ENCODE data around the gene RGS7. TPM values are rescaled to one million over a fixed set of nuclear protein-coding genes. Genes with fewer than 3 reads are reported as not detected.
A peak's percentile ranks its signal among the peaks of the same experiment; 100 is the strongest.

Gene RGS7
- total RNA-seq, 1 experiment from 2014 or later, result 1.5 TPM

- no peak overlapping the region for H3K18ac ChIP-seq (ENCODE audit: insufficient read length, low read depth, low read length)
- Mint-ChIP-seq H3K4me3 (no peak overlapping the region), H3K27ac (peak overlapping the region in 1 of 3 experiments; percentile 4; a peak in 1 of 7 replicates), H3K4me1 (no peaks in the 10 kb centered on the region), H3K27me3 (ENCODE audit: low read depth) (no peaks in the 10 kb centered on the region), H3K36me3 (ENCODE audit: insufficient read depth in 1 of 3, low read depth in 3 of 3) (no peaks in the 10 kb centered on the region), H3K9me3 (no peaks in the 10 kb centered on the region)
- H4K8ac ChIP-seq (replicated peaks; ENCODE audit: insufficient read length, low read depth, low read length), result no peak overlapping the region
- H3K23me2 ChIP-seq (ENCODE audit: insufficient read length, low read depth, low read length, poor library complexity, severe bottlenecking), result no peaks in the 10 kb centered on the region
- H2BK120ac ChIP-seq (ENCODE audit: low read depth, low read length, poor library complexity, severe bottlenecking), result no peak overlapping the region
- H3K23ac ChIP-seq (ENCODE audit: insufficient read length, low read depth, low read length), result no peak overlapping the region
- no peaks in the 10 kb centered on the region for H3K79me1 ChIP-seq (ENCODE audit: insufficient read depth, low read depth, low read length, poor library complexity, severe bottlenecking)
- DNase-seq, result no peak
- H2BK5ac ChIP-seq (ENCODE audit: insufficient read length, low read length), result no peak overlapping the region
- no peak overlapping the region for H2AK5ac ChIP-seq (ENCODE audit: insufficient read length, low read length)
- no peak overlapping the region for H2BK12ac ChIP-seq (ENCODE audit: insufficient read length, low read depth, low read length)
- no CpG with 5 or more reads among the region's 4 CpGs for WGBS (ENCODE audit: extremely low coverage, insufficient read length, low lambda C conversion rate)
- H3K4ac ChIP-seq (ENCODE audit: low read depth, low read length), result no peak overlapping the region
- no peak overlapping the region for H2BK20ac ChIP-seq (ENCODE audit: low read depth, low read length, poor library complexity, severe bottlenecking)
- no peak overlapping the region for H4K91ac ChIP-seq (ENCODE audit: insufficient read length, low read depth, low read length)
- no peak overlapping the region for H3T11ph ChIP-seq (ENCODE audit: low read length)
- no peak overlapping the region for H3K4me2 ChIP-seq (ENCODE audit: insufficient read depth, insufficient read length, low read length)
- H3K79me2 ChIP-seq (ENCODE audit: insufficient read depth, low read length), result no peaks in the 10 kb centered on the region
- H3K27ac ChIP-seq (ENCODE audit: insufficient read length, low read depth, low read length), result no peak overlapping the region
- no peaks in the 10 kb centered on the region for H3K4me1 ChIP-seq (ENCODE audit: insufficient read depth, low read length)
- no peak overlapping the region for H3K14ac ChIP-seq (ENCODE audit: insufficient read depth, low read length)
- H3K9me3 ChIP-seq (ENCODE audit: control insufficient read depth, low read depth, low read length), result no peaks in the 10 kb centered on the region
- H4K20me1 ChIP-seq (ENCODE audit: control insufficient read depth, insufficient read depth, insufficient read length), result no peaks in the 10 kb centered on the region
- H2AFZ ChIP-seq (ENCODE audit: low read length), result no peak overlapping the region
- H3K9ac ChIP-seq (ENCODE audit: extremely low read depth, insufficient read length, low read length), result no peak overlapping the region
- no peak overlapping the region for H2BK15ac ChIP-seq (ENCODE audit: low read depth, low read length)
- H3K27me3 ChIP-seq (ENCODE audit: insufficient read depth, low read length), result no peaks in the 10 kb centered on the region
- no peak overlapping the region for H4K5ac ChIP-seq (ENCODE audit: insufficient read length, low read depth, low read length)
- TF ChIP-seq CTCF (conservative IDR thresholded peaks at IDR 0.05), result no peak
- no peak overlapping the region for H3K56ac ChIP-seq (ENCODE audit: insufficient read length, low read depth, low read length)
Measured at GRCh38 chr1:241332037-241332409, 25.0 kb downstream of the RGS7 start.
